Measurements from ENCODE around the gene TTC31.

Gene TTC31

GRCh38 chr2:74527741-74528140 lies 44.9 kb downstream of the TTC31 start:
- DNase-seq, result no peak

GRCh38 chr2:74528600-74529356 lies 45.9 kb downstream of the TTC31 start:
- DNase-seq, result no peak

- DNase-seq, result peak; percentile 79 to 81
Measured at GRCh38 chr2:74529357-74530238, 46.7 kb downstream of the TTC31 start, which contains the start of the genes AUP1 and HTRA2. Gene AUP1, minus strand, starts transcription at chr2:74529706. Its CDS starts 77 bp downstream, at chr2:74529629. Gene HTRA2, plus strand, starts transcription at chr2:74529933. Its CDS starts 74 bp downstream, at chr2:74530007.

- DNase-seq, result peak in 1 of 2 experiments; percentile 26
Measured at GRCh38 chr2:74530239-74531187, 47.6 kb downstream of the TTC31 start.

- DNase-seq, result no peak
Measured at GRCh38 chr2:74531666-74532065, 48.8 kb downstream of the TTC31 start.

GRCh38 chr2:74532222-74532621 lies 49.3 kb downstream of the TTC31 start:
- DNase-seq, result no peak

- DNase-seq, result no peak
Measured at GRCh38 chr2:74533464-74533863, 50.6 kb downstream of the TTC31 start.

GRCh38 chr2:74534411-74534810 lies 51.5 kb downstream of the TTC31 start:
- no peak for DNase-seq

- DNase-seq, result no peak
Measured at GRCh38 chr2:74535440-74535965, 52.6 kb downstream of the TTC31 start.

- no peak for DNase-seq
Measured at GRCh38 chr2:74536166-74536950, 53.5 kb downstream of the TTC31 start.

GRCh38 chr2:74537140-74537539 lies 54.3 kb downstream of the TTC31 start:
- no peak for DNase-seq

GRCh38 chr2:74538881-74539339 lies 56.0 kb downstream of the TTC31 start:
- DNase-seq, result no peak

GRCh38 chr2:74540291-74540690 lies 57.4 kb downstream of the TTC31 start:
- DNase-seq, result no peak

- no peak for DNase-seq
Measured at GRCh38 chr2:74542978-74543377, 60.1 kb downstream of the TTC31 start.

All from activated CD4-positive, alpha-beta T cell treated with anti-CD3 and anti-CD28 coated beads, Interleukin-2, amount 50 U/mL, for 4 hours (primary cell).